ENCODE measurements around the gene SYNPO2.
A peak's percentile ranks its signal among the peaks of the same experiment; 100 is the strongest.
"Not testable (repeated sequence)": the region's sequence is repeated elsewhere in the genome, so short reads cannot be mapped to it uniquely, and the experiment has no call there.

SYNPO2 gene

DNA sequence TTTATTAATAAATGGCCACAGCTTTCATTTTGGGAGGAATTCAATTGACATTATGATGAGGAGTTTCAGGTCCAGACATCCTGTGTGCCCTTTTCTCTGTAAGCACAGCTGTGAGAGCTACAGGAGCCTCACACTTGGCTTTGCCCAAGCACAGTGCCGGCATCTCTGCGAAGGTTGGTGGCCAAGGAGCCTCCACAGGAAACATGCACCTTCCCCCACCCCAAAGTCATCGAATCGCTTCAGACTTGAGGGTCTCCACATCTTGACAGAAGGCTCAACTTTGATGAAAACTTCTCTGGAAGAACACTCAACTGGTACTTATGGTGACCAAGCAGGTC is 100.0 kb downstream of the SYNPO2 start:
- Mint-ChIP-seq H3K4me1 (no peaks in the 10 kb centered on the region), H3K27me3 (no peaks in the 10 kb centered on the region), H3K9me3 (no peaks in the 10 kb centered on the region), H3K27ac (no peak overlapping the region), H3K4me3 (no peak overlapping the region)
- no peak for ATAC-seq
- DNase-seq: no peak

DNA sequence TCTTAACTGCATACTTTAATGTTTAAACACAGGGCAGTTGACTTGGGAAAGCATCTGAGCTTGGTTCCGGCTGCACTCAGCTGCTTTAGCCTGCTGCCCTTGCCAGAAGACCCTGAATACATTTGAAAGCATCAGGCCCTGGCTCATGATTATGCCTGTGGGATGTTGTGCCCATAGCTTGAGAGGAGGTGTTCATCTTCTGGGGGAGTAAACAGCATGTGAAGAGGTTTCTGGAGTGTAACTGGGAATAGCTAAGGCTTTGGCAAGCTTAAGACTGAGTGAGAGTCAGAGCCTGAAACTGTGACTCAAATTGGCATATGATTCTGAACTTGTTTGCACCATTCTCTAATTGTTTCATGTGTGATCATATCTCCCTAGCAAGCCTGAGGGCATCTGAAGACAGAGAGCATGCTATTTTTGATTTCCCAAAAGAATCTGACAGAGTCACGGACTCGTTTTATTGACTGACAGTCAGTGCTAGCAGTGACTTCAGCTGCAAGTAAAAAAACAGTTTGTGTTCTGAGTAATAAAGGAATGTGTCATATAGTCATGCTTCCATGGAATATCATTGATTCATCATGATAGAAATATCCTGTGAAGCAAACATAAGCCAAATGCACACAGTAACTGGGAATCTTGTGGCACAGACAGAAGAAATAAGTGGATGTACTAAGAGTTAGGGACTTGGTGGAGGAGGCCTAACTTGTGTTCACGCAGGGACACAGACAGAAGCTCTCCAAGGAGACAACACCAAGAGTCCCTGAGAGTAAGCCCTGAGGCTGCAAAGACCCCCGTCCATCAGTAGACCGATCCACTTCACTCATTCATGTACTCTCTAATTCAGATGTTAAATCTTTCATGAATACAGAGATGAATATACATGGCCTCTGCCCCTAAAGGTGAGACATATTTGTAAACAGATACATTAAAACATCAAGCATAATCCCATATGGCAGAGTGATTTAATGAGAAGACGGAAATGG is 100.7 kb downstream of the SYNPO2 start:
- H3K9me3 Mint-ChIP-seq: no peaks in the 10 kb centered on the region
- DNase-seq: no peak
- H3K27me3 Mint-ChIP-seq: no peaks in the 10 kb centered on the region
- no peak overlapping the region for H3K4me3 Mint-ChIP-seq
- H3K27ac Mint-ChIP-seq: no peak overlapping the region
- H3K4me1 Mint-ChIP-seq: no peaks in the 10 kb centered on the region
- ATAC-seq: no peak

DNA sequence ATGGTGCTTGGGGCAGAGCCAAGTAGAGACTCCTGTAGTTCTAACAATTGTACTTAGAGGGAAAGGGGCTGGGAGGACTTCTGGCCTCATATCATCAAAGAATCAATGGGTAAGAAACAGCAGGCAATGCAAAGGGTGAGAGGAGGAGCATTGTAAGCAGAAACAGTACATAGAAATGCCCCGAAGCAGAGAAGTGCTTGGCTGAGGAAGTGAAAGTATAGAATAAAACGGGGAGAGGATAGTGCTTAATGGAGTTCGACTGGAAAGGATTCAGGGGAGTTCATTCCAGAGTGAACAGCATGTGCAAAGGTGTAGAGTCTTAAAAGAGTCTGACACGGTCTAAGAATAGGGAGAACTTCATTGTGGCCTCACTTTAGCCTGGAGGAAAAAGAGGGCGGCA is 103.0 kb downstream of the SYNPO2 start:
- Mint-ChIP-seq H3K4me3 (no peak overlapping the region), H3K9me3 (no peaks in the 10 kb centered on the region), H3K27ac (no peak overlapping the region), H3K27me3 (no peaks in the 10 kb centered on the region), H3K4me1 (no peaks in the 10 kb centered on the region)
- ATAC-seq (no peak), DNase-seq (no peak)

DNA sequence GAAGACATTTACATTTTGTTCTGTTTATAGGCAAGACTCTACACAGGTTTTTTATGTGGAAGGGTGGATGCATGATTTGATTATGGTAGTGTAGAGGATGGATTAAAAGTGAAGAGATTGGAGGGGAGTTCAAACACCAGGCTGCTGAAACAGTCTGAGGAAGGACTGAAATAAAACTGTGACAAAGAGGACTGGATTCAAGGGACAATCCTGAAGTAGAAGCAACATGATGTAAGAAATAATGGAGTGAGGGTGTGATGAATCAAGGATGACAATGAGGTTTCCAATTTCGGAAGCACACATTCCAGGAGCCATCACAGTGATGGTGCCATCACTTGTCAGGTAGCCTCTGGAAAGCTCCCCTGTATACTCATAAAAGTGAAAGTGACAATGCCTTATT is 103.5 kb downstream of the SYNPO2 start:
- no peak for ATAC-seq
- DNase-seq: no peak
- H3K27me3 Mint-ChIP-seq: no peaks in the 10 kb centered on the region
- no peak overlapping the region for H3K4me3 Mint-ChIP-seq
- H3K4me1 Mint-ChIP-seq: no peaks in the 10 kb centered on the region
- H3K27ac Mint-ChIP-seq: no peak overlapping the region
- H3K9me3 Mint-ChIP-seq: no peaks in the 10 kb centered on the region

DNA sequence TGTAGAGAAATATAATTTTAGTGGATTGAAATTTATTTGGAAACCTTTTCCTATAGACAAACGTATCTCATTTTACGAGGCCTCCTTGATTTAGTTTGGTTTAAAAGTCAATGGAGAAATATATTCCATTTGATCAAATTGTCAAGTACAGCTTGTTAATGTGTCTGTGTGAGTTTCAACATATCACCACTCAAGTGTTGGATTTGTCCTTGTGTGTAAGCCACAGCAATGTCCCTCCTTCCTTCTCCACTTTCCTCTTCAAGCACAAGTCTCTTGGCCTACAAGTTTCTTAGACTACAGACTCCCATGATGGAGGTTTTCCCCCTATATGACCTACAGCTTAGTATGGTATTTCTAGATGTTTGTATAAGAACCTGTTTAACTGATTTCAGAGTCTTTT is 104.7 kb downstream of the SYNPO2 start:
- ATAC-seq (no peak), DNase-seq (no peak)
- Mint-ChIP-seq H3K4me1 (no peaks in the 10 kb centered on the region), H3K27me3 (peaks cover 8% of the 10 kb centered on the region), H3K4me3 (no peak overlapping the region), H3K27ac (no peak overlapping the region), H3K9me3 (no peaks in the 10 kb centered on the region)

DNA sequence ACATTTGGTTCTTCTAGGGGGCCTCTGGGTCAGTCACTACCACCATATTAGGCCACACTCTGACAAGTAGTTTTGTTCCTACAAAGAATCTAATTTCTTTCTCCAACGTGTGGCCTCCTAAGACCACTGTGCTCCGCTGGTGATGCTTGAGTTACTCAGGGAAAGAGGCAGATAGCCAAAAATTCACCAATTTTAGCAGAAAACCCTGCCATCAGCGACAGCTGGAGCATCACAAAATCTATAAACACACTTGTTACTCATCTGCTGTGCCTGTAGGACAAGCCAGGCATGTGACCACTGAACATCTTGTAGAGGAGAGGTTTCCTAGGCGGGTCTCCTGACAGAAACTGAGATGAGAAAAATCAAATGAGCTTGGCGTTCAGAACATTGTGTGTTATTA is 105.4 kb downstream of the SYNPO2 start:
- H3K4me1 Mint-ChIP-seq: no peaks in the 10 kb centered on the region
- H3K27me3 Mint-ChIP-seq: peaks cover 8% of the 10 kb centered on the region
- H3K4me3 Mint-ChIP-seq: no peak overlapping the region
- no peak for ATAC-seq
- H3K27ac Mint-ChIP-seq: no peak overlapping the region
- DNase-seq: no peak
- no peaks in the 10 kb centered on the region for H3K9me3 Mint-ChIP-seq

DNA sequence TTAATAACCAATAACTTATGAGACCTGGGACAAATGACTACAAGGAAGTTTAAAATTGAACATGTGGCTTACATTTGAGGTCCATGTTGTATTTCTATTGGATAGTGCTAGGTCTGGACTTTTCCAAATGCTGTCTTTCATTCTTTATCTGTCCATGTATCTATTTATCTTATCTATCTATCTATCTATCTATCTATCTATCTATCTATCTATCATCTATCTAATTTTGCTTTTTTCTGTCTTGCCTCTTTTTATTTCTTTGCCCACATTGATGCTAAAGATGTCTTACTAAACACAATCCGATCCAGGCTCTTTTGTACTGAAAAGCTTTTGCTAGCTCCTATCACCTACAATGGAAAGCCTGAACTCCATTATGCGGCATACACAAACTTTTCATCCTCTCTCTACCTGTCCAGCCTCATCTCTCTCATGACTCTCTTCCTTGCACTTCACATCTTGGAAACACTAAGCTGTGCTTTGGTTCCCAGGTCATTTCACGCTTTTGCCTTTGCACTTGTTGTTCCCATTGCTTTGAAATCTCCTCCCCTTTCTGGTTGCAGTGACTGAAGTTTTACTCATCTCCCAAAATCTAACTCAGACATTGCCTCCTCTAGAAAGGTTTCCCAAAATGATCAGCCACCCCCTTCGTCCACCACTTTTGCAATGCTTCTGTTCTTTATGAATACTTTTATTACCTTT is 107.2 kb downstream of the SYNPO2 start:
- Mint-ChIP-seq H3K27me3 (peaks cover 20% of the 10 kb centered on the region), H3K4me1 (no peaks in the 10 kb centered on the region), H3K27ac (no peak overlapping the region), H3K4me3 (no peak overlapping the region), H3K9me3 (no peaks in the 10 kb centered on the region)
- DNase-seq: no peak
- no peak for ATAC-seq

DNA sequence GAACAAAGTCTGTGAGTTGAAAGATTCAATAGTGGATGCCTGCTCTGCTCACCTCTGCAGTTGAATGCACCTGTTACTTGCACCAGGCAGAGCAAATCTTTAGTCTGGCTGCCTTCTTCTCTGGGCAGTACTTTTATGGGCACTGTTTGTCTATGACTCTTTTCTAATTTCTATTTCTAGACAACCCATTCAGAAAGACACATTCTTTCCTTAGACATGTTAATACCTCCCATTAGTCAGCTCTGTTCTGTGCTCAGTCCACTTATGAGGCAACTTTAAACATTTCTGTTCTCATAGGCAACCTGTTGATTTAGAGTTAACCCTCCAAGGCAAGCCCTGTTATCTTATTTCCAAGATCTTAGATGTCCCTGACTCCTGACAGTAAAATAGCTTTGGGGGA is 108.9 kb downstream of the SYNPO2 start:
- Mint-ChIP-seq H3K9me3 (no peaks in the 10 kb centered on the region), H3K4me3 (no peak overlapping the region), H3K27me3 (peaks cover 21% of the 10 kb centered on the region), H3K27ac (no peak overlapping the region), H3K4me1 (no peaks in the 10 kb centered on the region)
- DNase-seq (no peak), ATAC-seq (no peak)

DNA sequence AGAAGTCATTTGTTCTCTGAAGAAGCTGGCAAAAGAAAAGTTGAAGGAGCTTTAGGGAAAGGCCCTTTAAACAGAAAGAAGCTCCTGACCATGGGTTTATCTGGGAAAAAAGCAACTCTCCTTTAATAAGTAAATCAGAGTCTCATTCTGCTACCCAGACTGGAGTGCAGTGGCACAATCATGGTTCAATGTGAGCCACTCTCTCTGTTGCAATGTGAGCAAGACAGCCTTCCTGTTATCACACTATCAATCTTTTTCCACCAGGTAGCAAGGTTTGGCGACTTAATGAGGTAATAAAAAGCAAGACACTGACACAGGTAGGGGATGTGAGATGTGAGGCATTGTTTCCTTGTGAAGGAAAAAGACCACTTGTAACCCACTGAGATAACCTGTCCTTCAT is 111.3 kb downstream of the SYNPO2 start:
- no peaks in the 10 kb centered on the region for H3K4me1 Mint-ChIP-seq
- DNase-seq: no peak
- H3K27me3 Mint-ChIP-seq: peaks cover 32% of the 10 kb centered on the region
- H3K27ac Mint-ChIP-seq: no peak overlapping the region
- H3K9me3 Mint-ChIP-seq: no peaks in the 10 kb centered on the region
- ATAC-seq: no peak
- H3K4me3 Mint-ChIP-seq: no peak overlapping the region

DNA sequence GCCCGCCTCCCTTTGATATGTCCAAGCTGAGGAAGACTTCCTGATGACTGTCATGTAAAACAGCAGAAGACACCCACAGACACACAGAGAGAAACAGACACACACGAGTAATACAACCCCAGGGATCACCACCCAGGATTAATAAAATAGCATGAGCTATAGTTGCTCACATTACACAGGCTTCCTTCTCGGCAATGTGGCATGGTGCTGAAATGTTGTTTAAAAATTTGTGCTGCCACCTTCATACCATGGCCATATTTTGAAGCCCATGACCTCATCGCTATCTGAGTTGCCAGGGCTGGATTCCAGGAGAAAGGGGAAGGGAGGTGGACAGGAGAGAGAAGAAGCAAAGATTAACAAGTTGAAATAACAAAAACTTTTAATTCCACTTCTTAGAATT is 111.7 kb downstream of the SYNPO2 start:
- Mint-ChIP-seq H3K27ac (no peak overlapping the region), H3K4me1 (no peaks in the 10 kb centered on the region), H3K9me3 (no peaks in the 10 kb centered on the region), H3K27me3 (peaks cover 32% of the 10 kb centered on the region), H3K4me3 (no peak overlapping the region)
- no peak for DNase-seq
- no peak for ATAC-seq

DNA sequence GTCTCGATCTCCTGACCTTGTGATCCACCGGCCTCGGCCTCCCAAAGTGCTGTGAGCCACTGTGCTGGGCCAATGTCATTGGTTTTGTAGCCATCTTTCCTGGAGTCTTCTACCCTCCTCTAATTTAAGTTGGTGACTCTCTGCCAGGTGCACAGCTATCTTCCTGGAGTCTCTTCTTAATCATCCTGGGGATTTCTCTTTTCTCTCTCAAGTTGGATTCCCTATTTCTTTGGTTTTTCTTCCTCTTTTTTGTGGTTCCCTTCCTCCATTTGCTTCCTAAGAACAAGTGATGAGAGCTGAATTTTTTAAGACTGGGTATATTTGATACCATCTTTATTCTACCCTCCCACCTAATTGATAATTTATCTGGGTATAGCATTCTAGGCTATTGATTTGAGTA is 113.8 kb downstream of the SYNPO2 start:
- peak overlapping the region in 1 of 2 donors; percentile 42 for H3K27ac Mint-ChIP-seq
- H3K4me1 Mint-ChIP-seq: no peaks in the 10 kb centered on the region
- H3K27me3 Mint-ChIP-seq: peaks cover 31% of the 10 kb centered on the region
- no peaks in the 10 kb centered on the region for H3K9me3 Mint-ChIP-seq
- no peak overlapping the region for H3K4me3 Mint-ChIP-seq
- DNase-seq (no peak), ATAC-seq (no peak)

DNA sequence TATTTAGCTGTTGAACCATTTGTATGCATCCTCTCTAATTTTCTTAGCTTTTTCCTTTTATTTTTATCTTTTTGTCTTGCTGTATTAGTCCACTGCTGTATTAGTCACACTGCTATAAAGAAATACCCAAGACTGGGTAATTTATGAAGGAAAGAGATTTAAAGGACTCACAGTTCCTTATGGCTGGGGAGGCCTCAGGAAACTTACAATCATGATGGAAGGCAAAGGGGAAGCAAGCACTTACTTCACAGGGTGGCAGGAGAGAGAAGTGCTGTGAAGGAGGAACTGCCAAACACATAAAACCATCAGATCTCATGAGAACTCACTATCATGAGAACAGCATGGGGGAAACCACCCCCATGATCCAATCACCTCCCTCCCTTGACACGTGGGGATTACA is 114.3 kb downstream of the SYNPO2 start:
- ATAC-seq, DNase-seq: not testable (repeated sequence)
- peaks cover 26% of the 10 kb centered on the region for H3K27me3 Mint-ChIP-seq

DNA sequence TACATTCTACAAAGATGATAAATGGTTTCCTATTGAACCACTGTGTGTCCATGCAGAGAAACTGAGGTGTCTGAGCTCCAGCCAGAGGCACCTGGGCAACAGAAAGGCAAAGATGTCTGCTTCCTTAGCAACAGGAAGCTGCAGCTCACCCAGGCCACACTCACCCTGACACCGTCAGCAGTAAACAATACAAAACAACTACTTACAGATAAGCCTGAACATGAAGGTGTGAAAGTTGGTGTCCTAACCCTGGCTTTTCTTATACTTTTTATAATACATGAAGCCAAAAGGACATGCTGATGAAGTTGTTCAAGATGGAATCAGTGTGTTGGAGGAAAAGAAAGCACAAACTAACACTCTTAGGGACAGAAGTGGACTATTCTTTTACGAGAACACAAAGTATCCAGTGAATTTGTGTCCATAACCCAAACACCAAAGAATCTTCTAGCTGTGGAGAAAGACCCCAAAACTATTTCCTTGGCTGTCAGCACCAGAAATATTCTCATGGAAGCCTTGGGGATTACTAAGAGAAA is 117.3 kb downstream of the SYNPO2 start:
- Mint-ChIP-seq H3K27ac (no peak overlapping the region), H3K4me3 (no peak overlapping the region)
- no peak for ATAC-seq

More for the DNA sequence above, 114.3 kb downstream of the SYNPO2 start:
- H3K4me3 Mint-ChIP-seq, H3K9me3 Mint-ChIP-seq, H3K4me1 Mint-ChIP-seq, H3K27ac Mint-ChIP-seq: not testable (repeated sequence)

DNA sequence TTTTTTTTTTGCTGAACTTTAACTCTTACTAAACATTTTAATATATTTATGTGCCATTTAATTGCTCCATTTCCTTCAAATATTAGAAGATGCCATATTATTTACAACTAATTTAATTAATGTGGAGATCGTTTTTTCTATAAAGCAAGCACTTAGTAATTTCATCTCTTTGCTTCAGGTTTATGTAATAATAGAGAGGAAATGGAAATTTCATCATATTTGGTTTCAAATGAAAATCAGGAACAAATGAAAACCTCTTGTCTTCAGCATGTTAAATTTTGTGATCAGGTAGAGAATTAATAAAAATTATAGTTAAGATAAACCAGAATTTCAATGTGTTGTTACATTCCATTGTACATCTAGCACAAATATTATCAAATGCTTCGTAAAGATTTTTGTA is 120.1 kb downstream of the SYNPO2 start:
- DNase-seq: no peak
- Mint-ChIP-seq H3K4me3 (no peak overlapping the region), H3K27me3 (no peaks in the 10 kb centered on the region), H3K27ac (no peak overlapping the region), H3K4me1 (no peaks in the 10 kb centered on the region), H3K9me3 (no peaks in the 10 kb centered on the region)
- ATAC-seq: no peak

More for the DNA sequence above, 117.3 kb downstream of the SYNPO2 start:
- DNase-seq: no peak
- Mint-ChIP-seq H3K9me3 (no peaks in the 10 kb centered on the region), H3K4me1 (no peaks in the 10 kb centered on the region), H3K27me3 (peaks cover 12% of the 10 kb centered on the region)

DNA sequence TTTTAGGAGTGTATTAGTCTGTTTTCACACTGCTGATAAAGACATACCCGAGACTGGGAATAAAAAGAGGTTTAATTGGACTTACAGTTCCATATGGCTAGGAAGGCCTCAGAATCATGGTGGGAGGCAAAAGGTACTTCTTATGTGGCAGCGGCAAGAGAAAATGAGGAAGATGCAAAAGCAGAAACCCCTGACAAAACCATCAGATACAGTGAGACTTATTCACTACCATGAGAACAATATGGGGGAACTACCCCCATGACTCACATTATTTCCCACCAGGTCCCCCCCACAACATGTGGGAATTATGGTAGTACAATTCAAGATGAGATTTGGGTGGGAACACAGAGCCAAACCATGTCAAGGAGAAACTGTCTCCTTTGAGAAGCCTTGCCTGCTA is 121.6 kb downstream of the SYNPO2 start:
- H3K27me3 Mint-ChIP-seq, H3K9me3 Mint-ChIP-seq, H3K4me1 Mint-ChIP-seq, H3K27ac Mint-ChIP-seq, ATAC-seq, DNase-seq, H3K4me3 Mint-ChIP-seq: not testable (repeated sequence)

DNA sequence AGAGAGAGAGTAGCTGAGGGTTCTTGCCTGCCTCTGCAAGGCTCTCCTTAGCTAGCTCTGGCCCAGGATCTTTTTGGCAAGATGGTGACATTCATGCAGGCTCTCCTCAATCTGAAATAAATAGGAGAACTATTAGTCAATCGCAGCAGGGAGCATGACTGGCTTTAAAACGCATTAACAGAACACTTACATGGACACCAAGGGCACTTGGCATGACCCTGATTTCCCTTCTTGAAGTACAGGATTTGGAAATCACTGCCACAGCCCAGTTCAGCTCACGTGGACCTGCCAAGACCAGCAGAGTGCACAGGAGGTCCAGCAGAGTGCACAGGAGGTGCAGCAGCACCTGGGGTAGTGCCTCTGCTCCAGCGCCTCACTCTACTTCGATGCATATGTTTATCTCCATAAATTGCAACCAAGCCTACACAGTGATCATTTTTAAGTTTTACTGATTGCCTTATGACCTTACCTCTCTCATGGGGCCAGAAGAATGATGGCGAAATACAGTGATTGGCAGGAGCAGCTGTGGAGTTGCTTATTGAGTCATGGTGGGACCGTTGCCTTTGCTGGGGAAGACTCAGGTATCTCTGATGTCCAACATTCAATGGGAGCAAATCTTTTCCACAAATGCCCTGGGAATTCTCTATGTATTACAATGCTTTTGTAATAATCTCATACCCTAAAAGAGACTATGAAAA is 122.4 kb downstream of the SYNPO2 start:
- DNase-seq: no peak

More for the DNA sequence above, 122.4 kb downstream of the SYNPO2 start:
- H3K27me3 Mint-ChIP-seq: no peaks in the 10 kb centered on the region
- no peaks in the 10 kb centered on the region for H3K4me1 Mint-ChIP-seq
- H3K27ac Mint-ChIP-seq: no peak overlapping the region
- no peak for ATAC-seq
- no peaks in the 10 kb centered on the region for H3K9me3 Mint-ChIP-seq
- H3K4me3 Mint-ChIP-seq: no peak overlapping the region

All from stimulated activated naive CD8-positive, alpha-beta T cell treated with anti-CD3 and anti-CD28 coated beads, Interleukin-15, amount 100 ng/mL, for 72 hours (primary cell).